GM23248 (cell line): ENCODE results near the gene DEFB129.

Experiments
- EZH2 ChIP-seq: fragments of 200-600 bp; sonication (generic); IDR thresholded peaks from 2 replicates; pipeline ENCODE4 v1.6.1; 2018; ENCODE audit warnings: antibody characterized with exemption, mild to moderate bottlenecking; ENCODE audit not compliant: insufficient read depth, poor library complexity, severe bottlenecking
- EZH2phosphoT487 ChIP-seq: fragments of 200-600 bp; sonication (generic); IDR thresholded peaks from 2 replicates; pipeline ENCODE4 v1.6.1; 2018; ENCODE audit warnings: antibody characterized with exemption, moderate library complexity, mild to moderate bottlenecking, low read depth; ENCODE audit not compliant: insufficient read depth

DNA sequence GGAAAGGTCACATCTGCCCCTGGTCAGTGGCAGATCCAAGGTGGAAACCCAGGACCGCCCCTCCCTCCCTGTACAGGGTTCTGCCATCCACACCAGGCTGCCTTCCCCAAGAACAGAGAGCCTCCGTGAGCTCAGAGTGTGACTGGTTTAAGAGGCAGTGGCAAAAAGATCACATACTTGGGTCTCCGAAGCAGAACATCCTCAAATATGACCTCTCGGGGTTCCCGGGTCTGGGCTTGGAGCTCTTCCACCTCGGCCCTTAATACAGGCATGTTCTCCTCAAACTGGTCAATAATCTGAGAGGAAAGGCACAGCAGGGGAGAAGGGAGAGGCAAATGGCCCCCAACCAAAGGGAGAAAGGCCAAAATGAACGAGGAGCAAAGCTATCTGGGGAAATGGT is 48.7 kb downstream of the DEFB129 start:
- no peak for TF ChIP-seq EZH2phosphoT487
- no peak for TF ChIP-seq EZH2
